ENCODE results near the gene CNTN4. TPM values are rescaled to one million over a fixed set of nuclear protein-coding genes. Genes with fewer than 3 reads are reported as not detected.

Gene CNTN4
- total RNA-seq, 1 donor from 2014 or later, result 37.5 TPM

DNA sequence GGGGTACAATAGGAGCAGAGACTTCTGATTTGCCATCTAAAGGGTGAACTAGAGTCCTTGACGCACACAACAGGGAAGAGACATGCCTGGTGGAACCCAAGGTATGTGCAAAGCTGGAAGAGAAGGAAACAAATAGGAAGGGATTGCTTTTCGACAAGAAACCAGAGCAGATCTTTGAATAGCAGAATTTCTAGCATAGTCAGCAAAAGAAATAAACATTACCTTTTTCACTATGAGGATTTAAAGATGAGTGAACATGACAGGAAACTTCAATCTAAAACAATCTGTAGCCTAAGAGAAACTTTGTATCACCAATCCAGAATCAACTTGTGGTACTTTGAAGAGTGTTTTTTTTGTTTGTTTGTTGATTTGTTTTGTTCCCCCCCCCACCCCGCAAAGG is 1006.6 kb downstream of the CNTN4 start:
- no peaks in the 10 kb centered on the region for H3K9me3 ChIP-seq
- no peak for DNase-seq (ENCODE audit: low spot score in 2 of 2)
- H3K4me1 ChIP-seq, result no peaks in the 10 kb centered on the region
- TF ChIP-seq, protein P1, sequence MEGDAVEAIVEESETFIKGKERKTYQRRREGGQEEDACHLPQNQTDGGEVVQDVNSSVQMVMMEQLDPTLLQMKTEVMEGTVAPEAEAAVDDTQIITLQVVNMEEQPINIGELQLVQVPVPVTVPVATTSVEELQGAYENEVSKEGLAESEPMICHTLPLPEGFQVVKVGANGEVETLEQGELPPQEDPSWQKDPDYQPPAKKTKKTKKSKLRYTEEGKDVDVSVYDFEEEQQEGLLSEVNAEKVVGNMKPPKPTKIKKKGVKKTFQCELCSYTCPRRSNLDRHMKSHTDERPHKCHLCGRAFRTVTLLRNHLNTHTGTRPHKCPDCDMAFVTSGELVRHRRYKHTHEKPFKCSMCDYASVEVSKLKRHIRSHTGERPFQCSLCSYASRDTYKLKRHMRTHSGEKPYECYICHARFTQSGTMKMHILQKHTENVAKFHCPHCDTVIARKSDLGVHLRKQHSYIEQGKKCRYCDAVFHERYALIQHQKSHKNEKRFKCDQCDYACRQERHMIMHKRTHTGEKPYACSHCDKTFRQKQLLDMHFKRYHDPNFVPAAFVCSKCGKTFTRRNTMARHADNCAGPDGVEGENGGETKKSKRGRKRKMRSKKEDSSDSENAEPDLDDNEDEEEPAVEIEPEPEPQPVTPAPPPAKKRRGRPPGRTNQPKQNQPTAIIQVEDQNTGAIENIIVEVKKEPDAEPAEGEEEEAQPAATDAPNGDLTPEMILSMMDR (IDR thresholded peaks at IDR 0.05), result no peak
- no peak overlapping the region for H3K27ac ChIP-seq
- H3K36me3 ChIP-seq, result no peaks in the 10 kb centered on the region
- no peaks in the 10 kb centered on the region for H3K27me3 ChIP-seq
- no peak overlapping the region for H3K4me3 ChIP-seq
- intact Hi-C loops (cut with DNase I), result no loop called here

GRCh38 chr3:3105815-3106214 is 1007.1 kb downstream of the CNTN4 start:
- Histone ChIP-seq H3K27ac (no peak overlapping the region), H3K36me3 (no peaks in the 10 kb centered on the region), H3K4me3 (no peak overlapping the region), H3K4me1 (no peaks in the 10 kb centered on the region), H3K27me3 (no peaks in the 10 kb centered on the region), H3K9me3 (no peaks in the 10 kb centered on the region)
- TF ChIP-seq, protein P1 (IDR thresholded peaks at IDR 0.05), result no peak
- DNase-seq (ENCODE audit: low spot score in 2 of 2), result no peak
- intact Hi-C loops (cut with DNase I), result no loop called here

DNA sequence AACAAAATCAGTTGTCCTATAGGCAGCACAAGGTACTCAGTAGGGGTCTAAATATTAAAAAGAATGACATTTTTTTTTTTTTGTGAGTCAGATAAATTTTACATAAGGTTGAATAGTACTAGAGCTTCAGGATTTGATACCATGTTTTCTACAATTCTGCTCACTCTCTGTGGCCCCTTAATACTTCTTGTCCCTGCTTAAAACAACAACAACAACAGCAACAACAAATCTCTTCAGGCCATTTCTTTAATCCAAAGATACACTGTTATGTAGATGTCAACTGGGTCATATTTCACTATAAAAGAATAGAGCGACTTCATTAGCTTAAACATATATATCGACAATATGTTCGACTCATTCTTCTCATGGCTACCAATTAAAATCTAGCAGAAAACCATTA is 1008.5 kb downstream of the CNTN4 start:
- TF ChIP-seq, protein P1 (IDR thresholded peaks at IDR 0.05), result no peak
- DNase-seq (ENCODE audit: low spot score in 2 of 2), result no peak
- no peak overlapping the region for H3K27ac ChIP-seq
- intact Hi-C loops (cut with DNase I), result no loop called here
- H3K9me3 ChIP-seq, result no peaks in the 10 kb centered on the region
- H3K27me3 ChIP-seq, result no peaks in the 10 kb centered on the region
- H3K36me3 ChIP-seq, result no peaks in the 10 kb centered on the region
- H3K4me3 ChIP-seq, result no peak overlapping the region
- H3K4me1 ChIP-seq, result no peaks in the 10 kb centered on the region
